GM23338 (cell line): ENCODE data around the gene ADGRL3. TPM values are rescaled to one million over a fixed set of nuclear protein-coding genes. Genes with fewer than 3 reads are reported as not detected.

Experiments used
- ATAC-seq: fragments of 200-7000 bp; cut with Tn5 transposase; 3 replicates; pipeline ENCODE4 v1.9.1; 2020
- DNase-seq: peaks from one replicate; pipeline ENCODE4 v3.0.0-alpha.2; 2015; ENCODE audit warnings: low spot score
- H2AFZ ChIP-seq: fragments of 200-600 bp; sonication (generic); 2 replicates; pipeline ENCODE4 v1.8.0; 2016; ENCODE audit warnings: antibody characterized with exemption, mild to moderate bottlenecking, moderate library complexity
- H3F3A ChIP-seq: fragments of 200-600 bp; sonication (generic); replicated peaks from 2 replicates; pipeline ENCODE4 v1.8.0; 2017; ENCODE audit warnings: antibody characterized with exemption, mixed run types, low read depth
- H3K27ac ChIP-seq: fragments of 200-600 bp; sonication (generic); 2 replicates; pipeline ENCODE4 v1.6.1; 2016; ENCODE audit warnings: low read depth
- H3K27me3 ChIP-seq: fragments of 200-600 bp; sonication (generic); 2 replicates; pipeline ENCODE4 v1.8.0; 2016; ENCODE audit warnings: mild to moderate bottlenecking, mixed run types, moderate library complexity; ENCODE audit not compliant: insufficient read depth
- H3K36me3 ChIP-seq: fragments of 200-600 bp; sonication (generic); 2 replicates; pipeline ENCODE4 v1.8.0; 2016; ENCODE audit warnings: mild to moderate bottlenecking; ENCODE audit not compliant: insufficient read depth
- H3K4me1 ChIP-seq: fragments of 200-600 bp; sonication (generic); 2 replicates; pipeline ENCODE4 v1.8.0; 2016; ENCODE audit warnings: mild to moderate bottlenecking, moderate library complexity; ENCODE audit not compliant: insufficient read depth
- H3K4me2 ChIP-seq: fragments of 200-600 bp; sonication (generic); 2 replicates; pipeline ENCODE4 v1.7.1; 2017; ENCODE audit warnings: mixed run types
- H3K4me3 ChIP-seq: fragments of 200-600 bp; sonication (generic); 2 replicates; pipeline ENCODE4 v1.6.1; 2016; ENCODE audit warnings: mixed run types
- H3K79me2 ChIP-seq: fragments of 200-600 bp; sonication (generic); replicated peaks from 2 replicates; pipeline ENCODE4 v1.8.0; 2017; ENCODE audit warnings: mild to moderate bottlenecking; ENCODE audit not compliant: insufficient read depth
- H3K9me2 ChIP-seq: fragments of 200-600 bp; sonication (generic); 2 replicates; pipeline ENCODE4 v1.8.0; 2017; ENCODE audit not compliant: insufficient read depth
- H4K20me1 ChIP-seq: fragments of 200-600 bp; sonication (generic); replicated peaks from 2 replicates; pipeline ENCODE4 v1.8.0; 2017; ENCODE audit warnings: mild to moderate bottlenecking; ENCODE audit not compliant: insufficient read depth
- H3K27ac Mint-ChIP-seq: 2 replicates; pipeline ENCODE4 v1.8.0; 2020; ENCODE audit warnings: inconsistent platforms, mild to moderate bottlenecking, moderate library complexity, mixed read lengths
- H3K27me3 Mint-ChIP-seq: 3 replicates; pipeline ENCODE4 v1.8.0; 2022; ENCODE audit warnings: low read depth, mild to moderate bottlenecking, moderate library complexity, mixed read lengths, inconsistent platforms; ENCODE audit not compliant: insufficient read depth, poor library complexity
- H3K36me3 Mint-ChIP-seq: 3 replicates; pipeline ENCODE4 v1.8.0; 2021; ENCODE audit warnings: low read depth, mild to moderate bottlenecking, inconsistent platforms, moderate library complexity, mixed read lengths
- H3K4me1 Mint-ChIP-seq: 3 replicates; pipeline ENCODE4 v1.8.0; 2020; ENCODE audit warnings: mild to moderate bottlenecking, inconsistent platforms, mixed read lengths
- H3K4me3 Mint-ChIP-seq: 3 replicates; pipeline ENCODE4 v1.8.0; 2021; ENCODE audit warnings: moderate library complexity, mild to moderate bottlenecking, inconsistent platforms, mixed read lengths
- H3K9me3 Mint-ChIP-seq: 3 replicates; pipeline ENCODE4 v1.8.0; 2020; ENCODE audit warnings: moderate library complexity, mild to moderate bottlenecking, inconsistent platforms, mixed read lengths
- CTCF ChIP-seq, 2 experiments: fragments of 200-600 bp in 1 of 2; sonication (generic) in 1 of 2; conservative IDR thresholded peaks; 2 replicates each; pipeline versions ENCODE4 v1.5.1 to v1.6.1; 2016 to 2017; ENCODE audit warnings: antibody characterized with exemption in 2 of 2, low read depth in 2 of 2, mild to moderate bottlenecking in 2 of 2, moderate library complexity in 1 of 2
- EZH2phosphoT487 ChIP-seq: fragments of 200-600 bp; sonication (generic); IDR thresholded peaks from one replicate; pipeline ENCODE4 v1.8.1; 2018; ENCODE audit warnings: antibody characterized with exemption; ENCODE audit not compliant: unreplicated experiment
- JUNB ChIP-seq: IDR thresholded peaks from one replicate; pipeline ENCODE4 v1.6.1; 2016; ENCODE audit warnings: antibody characterized with exemption; ENCODE audit not compliant: unreplicated experiment
- NANOG ChIP-seq: IDR thresholded peaks from 2 replicates; pipeline ENCODE4 v1.6.1; 2016; ENCODE audit warnings: antibody characterized with exemption, borderline replicate concordance
- POLR2AphosphoS5 ChIP-seq: IDR thresholded peaks from 2 replicates; pipeline ENCODE4 v1.6.1; 2016; ENCODE audit warnings: antibody characterized with exemption, low read depth
- STAT1 ChIP-seq: IDR thresholded peaks from one replicate; pipeline ENCODE4 v1.6.1; 2016; ENCODE audit warnings: antibody characterized with exemption; ENCODE audit not compliant: unreplicated experiment
- ZNF114 ChIP-seq: fragments of 250-450 bp; sonication (Bioruptor Pico); IDR thresholded peaks from 2 replicates; pipeline ENCODE4 v1.5.0; 2020; ENCODE audit warnings: mild to moderate bottlenecking, moderate library complexity
- ZNF331 ChIP-seq: fragments of 250-450 bp; sonication (Bioruptor Pico); IDR thresholded peaks from 2 replicates; pipeline ENCODE4 v1.5.0; 2020; ENCODE audit warnings: low read depth, mild to moderate bottlenecking, moderate library complexity
- polyA plus RNA-seq: library from polyadenylated mRNA; unstranded; fragments of >200 nt; fragmentation: Nextera tagmentation; extraction: Ambion mirVana; gene quantifications from 2 replicates; pipeline ENCODE4 v1.2.1, GENCODE V29; 2016
- total RNA-seq: library from RNA; depleted of rRNA; stranded (reverse); fragments of >200 nt; shearing (Covaris generic); gene quantifications from 2 replicates; pipeline ENCODE4 v1.2.3, GENCODE V29; 2014
- TF ChIP-seq, protein P1 (sequence below): fragments of 250-450 bp; sonication (Bioruptor Pico); IDR thresholded peaks from 2 replicates; pipeline ENCODE4 v1.5.0; 2020; ENCODE audit warnings: mild to moderate bottlenecking, moderate library complexity

ADGRL3 gene
- total and polyA plus RNA-seq, 2 experiments from 2014 or later = 9.7 to 16.5 TPM

DNA sequence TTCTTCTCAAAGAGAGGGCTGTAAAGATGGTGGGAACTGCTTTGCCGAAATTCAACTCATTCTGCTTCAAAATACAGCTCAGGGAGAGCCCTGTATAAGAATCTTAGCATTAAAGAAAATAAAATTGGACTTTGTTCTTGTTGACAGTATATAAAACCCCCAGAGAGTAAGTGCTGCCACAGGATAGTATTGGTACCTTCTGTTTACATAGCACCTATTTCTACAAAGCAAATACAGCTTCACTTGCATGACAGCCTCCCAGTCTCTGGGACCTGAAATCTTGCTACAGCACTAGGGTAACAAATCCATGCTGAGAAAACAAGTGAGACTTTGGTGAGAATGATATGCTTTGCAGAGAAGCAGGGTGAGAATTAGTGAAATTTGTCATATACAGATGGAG, 428.6 kb downstream of the ADGRL3 start:
- no peak overlapping the region for H2AFZ ChIP-seq
- no peaks in the 10 kb centered on the region for H3K79me2 ChIP-seq
- H3K36me3 ChIP-seq = no peaks in the 10 kb centered on the region
- Mint-ChIP-seq H3K36me3 (peaks cover 10% of the 10 kb centered on the region; the same call in 2 of the 3 replicates), H3K27ac (no peak overlapping the region), H3K4me1 (no peaks in the 10 kb centered on the region), H3K9me3 (no peaks in the 10 kb centered on the region; the same call in 2 of the 3 replicates), H3K4me3 (no peak overlapping the region), H3K27me3 (no peaks in the 10 kb centered on the region)
- H3K27me3 ChIP-seq = no peaks in the 10 kb centered on the region
- no peak for TF ChIP-seq EZH2phosphoT487
- TF ChIP-seq CTCF (conservative IDR thresholded peaks at IDR 0.05; ENCODE audit: low read depth in 2 of 2) = no peak
- no peaks in the 10 kb centered on the region for H3K4me1 ChIP-seq
- H3K27ac ChIP-seq = no peak overlapping the region
- no peaks in the 10 kb centered on the region for H3F3A ChIP-seq
- ATAC-seq (no peak), DNase-seq (no peak)
- no peak overlapping the region for H3K4me2 ChIP-seq
- H3K4me3 ChIP-seq = no peak overlapping the region
- no peaks in the 10 kb centered on the region for H3K9me2 ChIP-seq
- no peaks in the 10 kb centered on the region for H4K20me1 ChIP-seq

- Histone ChIP-seq H3K79me2 (no peaks in the 10 kb centered on the region), H2AFZ (no peak overlapping the region), H3F3A (no peaks in the 10 kb centered on the region), H3K36me3 (no peaks in the 10 kb centered on the region), H3K4me3 (no peak overlapping the region), H4K20me1 (no peaks in the 10 kb centered on the region), H3K4me2 (no peak overlapping the region), H3K9me2 (no peaks in the 10 kb centered on the region), H3K27ac (no peak overlapping the region), H3K27me3 (no peaks in the 10 kb centered on the region), H3K4me1 (no peaks in the 10 kb centered on the region)
- H3K4me3 Mint-ChIP-seq = no peak overlapping the region
- no peak for DNase-seq
- no peaks in the 10 kb centered on the region; the same call in 2 of the 3 replicates for H3K9me3 Mint-ChIP-seq
- H3K4me1 Mint-ChIP-seq = no peaks in the 10 kb centered on the region
- no peak overlapping the region for H3K27ac Mint-ChIP-seq
- no peaks in the 10 kb centered on the region for H3K27me3 Mint-ChIP-seq
- peaks cover 10% of the 10 kb centered on the region; the same call in 2 of the 3 replicates for H3K36me3 Mint-ChIP-seq
- no peak for ATAC-seq
- TF ChIP-seq, protein P1, sequence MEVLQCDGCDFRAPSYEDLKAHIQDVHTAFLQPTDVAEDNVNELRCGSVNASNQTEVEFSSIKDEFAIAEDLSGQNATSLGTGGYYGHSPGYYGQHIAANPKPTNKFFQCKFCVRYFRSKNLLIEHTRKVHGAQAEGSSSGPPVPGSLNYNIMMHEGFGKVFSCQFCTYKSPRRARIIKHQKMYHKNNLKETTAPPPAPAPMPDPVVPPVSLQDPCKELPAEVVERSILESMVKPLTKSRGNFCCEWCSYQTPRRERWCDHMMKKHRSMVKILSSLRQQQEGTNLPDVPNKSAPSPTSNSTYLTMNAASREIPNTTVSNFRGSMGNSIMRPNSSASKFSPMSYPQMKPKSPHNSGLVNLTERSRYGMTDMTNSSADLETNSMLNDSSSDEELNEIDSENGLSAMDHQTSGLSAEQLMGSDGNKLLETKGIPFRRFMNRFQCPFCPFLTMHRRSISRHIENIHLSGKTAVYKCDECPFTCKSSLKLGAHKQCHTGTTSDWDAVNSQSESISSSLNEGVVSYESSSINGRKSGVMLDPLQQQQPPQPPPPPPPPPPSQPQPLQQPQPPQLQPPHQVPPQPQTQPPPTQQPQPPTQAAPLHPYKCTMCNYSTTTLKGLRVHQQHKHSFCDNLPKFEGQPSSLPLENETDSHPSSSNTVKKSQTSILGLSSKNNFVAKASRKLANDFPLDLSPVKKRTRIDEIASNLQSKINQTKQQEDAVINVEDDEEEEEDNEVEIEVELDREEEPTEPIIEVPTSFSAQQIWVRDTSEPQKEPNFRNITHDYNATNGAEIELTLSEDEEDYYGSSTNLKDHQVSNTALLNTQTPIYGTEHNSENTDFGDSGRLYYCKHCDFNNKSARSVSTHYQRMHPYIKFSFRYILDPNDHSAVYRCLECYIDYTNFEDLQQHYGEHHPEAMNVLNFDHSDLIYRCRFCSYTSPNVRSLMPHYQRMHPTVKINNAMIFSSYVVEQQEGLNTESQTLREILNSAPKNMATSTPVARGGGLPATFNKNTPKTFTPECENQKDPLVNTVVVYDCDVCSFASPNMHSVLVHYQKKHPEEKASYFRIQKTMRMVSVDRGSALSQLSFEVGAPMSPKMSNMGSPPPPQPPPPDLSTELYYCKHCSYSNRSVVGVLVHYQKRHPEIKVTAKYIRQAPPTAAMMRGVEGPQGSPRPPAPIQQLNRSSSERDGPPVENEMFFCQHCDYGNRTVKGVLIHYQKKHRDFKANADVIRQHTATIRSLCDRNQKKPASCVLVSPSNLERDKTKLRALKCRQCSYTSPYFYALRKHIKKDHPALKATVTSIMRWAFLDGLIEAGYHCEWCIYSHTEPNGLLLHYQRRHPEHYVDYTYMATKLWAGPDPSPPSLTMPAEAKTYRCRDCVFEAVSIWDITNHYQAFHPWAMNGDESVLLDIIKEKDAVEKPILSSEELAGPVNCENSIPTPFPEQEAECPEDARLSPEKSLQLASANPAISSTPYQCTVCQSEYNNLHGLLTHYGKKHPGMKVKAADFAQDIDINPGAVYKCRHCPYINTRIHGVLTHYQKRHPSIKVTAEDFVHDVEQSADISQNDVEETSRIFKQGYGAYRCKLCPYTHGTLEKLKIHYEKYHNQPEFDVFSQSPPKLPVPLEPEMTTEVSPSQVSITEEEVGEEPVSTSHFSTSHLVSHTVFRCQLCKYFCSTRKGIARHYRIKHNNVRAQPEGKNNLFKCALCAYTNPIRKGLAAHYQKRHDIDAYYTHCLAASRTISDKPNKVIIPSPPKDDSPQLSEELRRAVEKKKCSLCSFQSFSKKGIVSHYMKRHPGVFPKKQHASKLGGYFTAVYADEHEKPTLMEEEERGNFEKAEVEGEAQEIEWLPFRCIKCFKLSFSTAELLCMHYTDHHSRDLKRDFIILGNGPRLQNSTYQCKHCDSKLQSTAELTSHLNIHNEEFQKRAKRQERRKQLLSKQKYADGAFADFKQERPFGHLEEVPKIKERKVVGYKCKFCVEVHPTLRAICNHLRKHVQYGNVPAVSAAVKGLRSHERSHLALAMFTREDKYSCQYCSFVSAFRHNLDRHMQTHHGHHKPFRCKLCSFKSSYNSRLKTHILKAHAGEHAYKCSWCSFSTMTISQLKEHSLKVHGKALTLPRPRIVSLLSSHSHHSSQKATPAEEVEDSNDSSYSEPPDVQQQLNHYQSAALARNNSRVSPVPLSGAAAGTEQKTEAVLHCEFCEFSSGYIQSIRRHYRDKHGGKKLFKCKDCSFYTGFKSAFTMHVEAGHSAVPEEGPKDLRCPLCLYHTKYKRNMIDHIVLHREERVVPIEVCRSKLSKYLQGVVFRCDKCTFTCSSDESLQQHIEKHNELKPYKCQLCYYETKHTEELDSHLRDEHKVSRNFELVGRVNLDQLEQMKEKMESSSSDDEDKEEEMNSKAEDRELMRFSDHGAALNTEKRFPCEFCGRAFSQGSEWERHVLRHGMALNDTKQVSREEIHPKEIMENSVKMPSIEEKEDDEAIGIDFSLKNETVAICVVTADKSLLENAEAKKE (CRISPR knock-in tag) = no peak
- TF ChIP-seq STAT1 = no peak
- TF ChIP-seq POLR2AphosphoS5 = no peak
- no peak for TF ChIP-seq EZH2phosphoT487
- no peak for TF ChIP-seq ZNF331 (CRISPR knock-in tag)
- TF ChIP-seq ZNF114 = no peak
- no peak for TF ChIP-seq NANOG
- TF ChIP-seq JUNB = no peak
- TF ChIP-seq CTCF (conservative IDR thresholded peaks at IDR 0.05; ENCODE audit: low read depth in 2 of 2) = no peak
Observed at GRCh38 chr4:61630548-61630947, 430.4 kb downstream of the ADGRL3 start.
